Lower lobe of right lung (tissue), 2 donors: Measurements from ENCODE around the gene NCKIPSD. TPM values are rescaled to one million over a fixed set of nuclear protein-coding genes. Genes with fewer than 3 reads are reported as not detected.
A peak's percentile ranks its signal among the peaks of the same experiment; 100 is the strongest.

Experiments
- ATAC-seq, 2 donors: fragments of 200-7000 bp; cut with Tn5 transposase; one replicate each; pipeline ENCODE4 v1.9.1; 2020 to 2022; ENCODE audit warnings: mild to moderate bottlenecking in 2 of 2, moderate library complexity in 2 of 2
- DNase-seq: peaks from one replicate; pipeline ENCODE4 v3.0.0-alpha.2; 2020
- H3K27ac ChIP-seq: fragments of 200-600 bp; one replicate; pipeline ENCODE4 v1.8.0; 2022
- H3K27me3 ChIP-seq: fragments of 200-600 bp; one replicate; pipeline ENCODE4 v1.8.0; 2022; ENCODE audit warnings: low read depth
- H3K36me3 ChIP-seq: fragments of 200-600 bp; one replicate; pipeline ENCODE4 v1.8.0; 2022; ENCODE audit warnings: mild to moderate bottlenecking
- H3K4me1 ChIP-seq: fragments of 200-600 bp; one replicate; pipeline ENCODE4 v1.8.0; 2022
- H3K4me3 ChIP-seq: fragments of 200-600 bp; one replicate; pipeline ENCODE4 v1.8.0; 2022; ENCODE audit warnings: mild to moderate bottlenecking
- H3K9me3 ChIP-seq: fragments of 200-600 bp; one replicate; pipeline ENCODE4 v1.8.0; 2022
- CTCF ChIP-seq: fragments of 200-600 bp; IDR thresholded peaks from one replicate; pipeline ENCODE4 v1.8.0; 2022; ENCODE audit warnings: antibody characterized with exemption, mild to moderate bottlenecking
- intact Hi-C: fragments of 100-400 bp; cut with DNase I; formaldehyde crosslinking; loops from one replicate; pipeline ENCODE4 v1.11.0; 2022
- total RNA-seq: library from RNA; stranded (reverse); fragmentation: NEBNext Ultra II Directional; extraction: Animal tissue kit (Norgen Biotek cat#: 25700); gene quantifications from one replicate; pipeline ENCODE4 v1.2.1, GENCODE V29; 2021
- donor health status: DM: no; HTN: yes; CAD: no; lungs with severe emphysema.

NCKIPSD gene
- total RNA-seq, 1 donor from 2014 or later = 20.7 TPM

- H3K4me1 ChIP-seq = peaks cover 43% of the 10 kb centered on the region
- intact Hi-C loops = no loop called here
- TF ChIP-seq CTCF = no peak
- no peaks in the 10 kb centered on the region for H3K27me3 ChIP-seq
- H3K36me3 ChIP-seq = peaks cover 80% of the 10 kb centered on the region
- H3K4me3 ChIP-seq = peak overlapping the region; percentile 41
- peak overlapping the region; percentile 79 for H3K27ac ChIP-seq
- H3K9me3 ChIP-seq = no peaks in the 10 kb centered on the region
- ATAC-seq (no peak), DNase-seq (no peak)
Observed at GRCh38 chr3:48693826-48694225, 8.1 kb upstream of the NCKIPSD start.

GRCh38 chr3:48692551-48692950 is 6.8 kb upstream of the NCKIPSD start:
- Histone ChIP-seq H3K36me3 (peaks cover 84% of the 10 kb centered on the region), H3K27ac (peak overlapping the region; percentile 79), H3K27me3 (no peaks in the 10 kb centered on the region), H3K4me1 (peaks cover 33% of the 10 kb centered on the region), H3K4me3 (no peak overlapping the region), H3K9me3 (no peaks in the 10 kb centered on the region)
- intact Hi-C loops = no loop called here
- no peak for TF ChIP-seq CTCF
- no peak for ATAC-seq
- no peak for DNase-seq

- DNase-seq (no peak), ATAC-seq (no peak)
- H3K27ac ChIP-seq = no peak overlapping the region
- no peaks in the 10 kb centered on the region for H3K9me3 ChIP-seq
- peaks cover 33% of the 10 kb centered on the region for H3K4me1 ChIP-seq
- TF ChIP-seq CTCF = no peak
- H3K27me3 ChIP-seq = no peaks in the 10 kb centered on the region
- intact Hi-C loops = no loop called here
- H3K36me3 ChIP-seq = peaks cover 86% of the 10 kb centered on the region
- H3K4me3 ChIP-seq = no peak overlapping the region
Observed at GRCh38 chr3:48690846-48691458, 5.2 kb upstream of the NCKIPSD start.

- intact Hi-C loops = no loop called here
- H3K9me3 ChIP-seq = no peaks in the 10 kb centered on the region
- H3K36me3 ChIP-seq = peaks cover 74% of the 10 kb centered on the region
- DNase-seq = no peak
- peaks cover 23% of the 10 kb centered on the region for H3K4me1 ChIP-seq
- ATAC-seq = no peak
- no peak for TF ChIP-seq CTCF
- no peak overlapping the region for H3K4me3 ChIP-seq
- H3K27ac ChIP-seq = no peak overlapping the region
- no peaks in the 10 kb centered on the region for H3K27me3 ChIP-seq
Observed at GRCh38 chr3:48689384-48689783, 3.7 kb upstream of the NCKIPSD start.

- peaks cover 22% of the 10 kb centered on the region for H3K4me1 ChIP-seq
- H3K9me3 ChIP-seq = no peaks in the 10 kb centered on the region
- DNase-seq (no peak), ATAC-seq (no peak)
- H3K27ac ChIP-seq = no peak overlapping the region
- no peaks in the 10 kb centered on the region for H3K27me3 ChIP-seq
- H3K4me3 ChIP-seq = no peak overlapping the region
- intact Hi-C loops = no loop called here
- no peak for TF ChIP-seq CTCF
- peaks cover 67% of the 10 kb centered on the region for H3K36me3 ChIP-seq
Observed at GRCh38 chr3:48688737-48689075, 3.0 kb upstream of the NCKIPSD start.
